Measurements from ENCODE around the gene GALNT18.

The GALNT18 gene

DNA sequence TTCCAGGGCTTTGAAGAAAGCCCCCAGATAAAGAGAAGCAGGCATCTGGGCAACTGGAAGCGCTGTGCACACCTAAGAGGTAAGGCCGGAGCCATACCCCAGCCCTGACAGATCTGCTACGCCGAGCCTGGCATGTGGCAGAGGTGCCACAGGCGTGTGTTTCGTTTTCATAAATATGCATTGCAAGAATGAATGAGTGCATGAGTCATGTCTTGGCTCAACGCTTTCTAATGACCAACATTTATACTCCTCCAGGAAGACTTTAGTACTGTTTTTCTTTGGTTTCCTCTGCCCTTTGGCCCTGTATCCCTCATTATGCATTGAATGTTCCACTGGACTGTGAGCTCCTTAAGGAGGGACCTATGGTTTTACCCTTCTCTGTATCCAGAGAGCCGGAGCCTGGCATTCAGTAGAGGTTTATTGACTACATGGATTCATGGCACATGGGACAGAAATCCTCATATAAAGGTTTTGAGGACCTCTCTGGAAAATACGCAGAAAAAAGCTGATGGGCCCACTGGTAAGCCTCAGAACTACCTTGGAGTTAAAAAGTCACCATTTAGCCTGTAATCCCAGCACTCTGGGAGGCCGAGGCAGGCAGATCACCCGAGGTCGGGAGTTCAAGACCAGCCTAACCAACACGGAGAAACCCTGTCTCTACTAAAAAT, 229.9 kb downstream of the GALNT18 start:
- Histone ChIP-seq H2AFZ (ENCODE audit: low read depth) (no peak overlapping the region), H3K4me3 (IDR thresholded peaks at IDR 0.05; ENCODE audit: insufficient read depth, low read depth, low read length) (no peak overlapping the region), H3K4me1 (ENCODE audit: low read depth, poor library complexity, severe bottlenecking) (peaks cover 6% of the 10 kb centered on the region), H3K27me3 (ENCODE audit: insufficient read depth, low read depth) (no peaks in the 10 kb centered on the region), H3K36me3 (ENCODE audit: insufficient read depth) (no peaks in the 10 kb centered on the region), H4K20me1 (ENCODE audit: insufficient read depth) (no peaks in the 10 kb centered on the region), H3K79me2 (ENCODE audit: insufficient read depth, low read depth) (no peaks in the 10 kb centered on the region), H3K27ac (no peak overlapping the region), H3K9ac (no peak overlapping the region), H3K4me2 (no peak overlapping the region)
- TF ChIP-seq, protein P1, sequence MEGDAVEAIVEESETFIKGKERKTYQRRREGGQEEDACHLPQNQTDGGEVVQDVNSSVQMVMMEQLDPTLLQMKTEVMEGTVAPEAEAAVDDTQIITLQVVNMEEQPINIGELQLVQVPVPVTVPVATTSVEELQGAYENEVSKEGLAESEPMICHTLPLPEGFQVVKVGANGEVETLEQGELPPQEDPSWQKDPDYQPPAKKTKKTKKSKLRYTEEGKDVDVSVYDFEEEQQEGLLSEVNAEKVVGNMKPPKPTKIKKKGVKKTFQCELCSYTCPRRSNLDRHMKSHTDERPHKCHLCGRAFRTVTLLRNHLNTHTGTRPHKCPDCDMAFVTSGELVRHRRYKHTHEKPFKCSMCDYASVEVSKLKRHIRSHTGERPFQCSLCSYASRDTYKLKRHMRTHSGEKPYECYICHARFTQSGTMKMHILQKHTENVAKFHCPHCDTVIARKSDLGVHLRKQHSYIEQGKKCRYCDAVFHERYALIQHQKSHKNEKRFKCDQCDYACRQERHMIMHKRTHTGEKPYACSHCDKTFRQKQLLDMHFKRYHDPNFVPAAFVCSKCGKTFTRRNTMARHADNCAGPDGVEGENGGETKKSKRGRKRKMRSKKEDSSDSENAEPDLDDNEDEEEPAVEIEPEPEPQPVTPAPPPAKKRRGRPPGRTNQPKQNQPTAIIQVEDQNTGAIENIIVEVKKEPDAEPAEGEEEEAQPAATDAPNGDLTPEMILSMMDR (conservative IDR thresholded peaks at IDR 0.05; ENCODE audit: low read depth, low read length): no peak

DNA sequence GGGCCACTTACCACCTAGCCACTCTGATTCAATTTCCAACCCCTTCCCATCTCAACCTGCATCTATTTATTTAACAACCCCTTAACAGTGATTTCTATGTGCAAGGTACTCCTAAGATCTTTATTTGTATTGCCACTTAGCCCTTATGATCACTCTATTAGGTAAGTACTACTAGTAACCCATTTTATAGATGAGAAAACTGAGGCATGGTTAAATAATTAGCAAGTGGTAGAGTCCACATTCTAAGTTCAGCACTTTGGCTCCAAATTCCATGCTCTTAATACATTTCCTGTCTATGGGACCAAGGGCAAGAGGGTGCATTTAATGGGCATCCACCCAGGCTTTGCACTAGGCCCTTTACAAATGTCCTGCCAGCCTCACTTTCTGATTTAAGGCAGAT, 230.6 kb downstream of the GALNT18 start:
- Histone ChIP-seq H3K79me2 (ENCODE audit: insufficient read depth, low read depth) (no peaks in the 10 kb centered on the region), H3K27me3 (ENCODE audit: insufficient read depth, low read depth) (no peaks in the 10 kb centered on the region), H3K4me1 (ENCODE audit: low read depth, poor library complexity, severe bottlenecking) (peaks cover 6% of the 10 kb centered on the region), H3K4me2 (no peak overlapping the region), H4K20me1 (ENCODE audit: insufficient read depth) (no peaks in the 10 kb centered on the region), H3K36me3 (ENCODE audit: insufficient read depth) (no peaks in the 10 kb centered on the region), H3K4me3 (IDR thresholded peaks at IDR 0.05; ENCODE audit: insufficient read depth, low read depth, low read length) (no peak overlapping the region), H3K9ac (no peak overlapping the region), H2AFZ (ENCODE audit: low read depth) (no peak overlapping the region), H3K27ac (no peak overlapping the region)
- TF ChIP-seq, protein P1 (conservative IDR thresholded peaks at IDR 0.05; ENCODE audit: low read depth, low read length): no peak

DNA sequence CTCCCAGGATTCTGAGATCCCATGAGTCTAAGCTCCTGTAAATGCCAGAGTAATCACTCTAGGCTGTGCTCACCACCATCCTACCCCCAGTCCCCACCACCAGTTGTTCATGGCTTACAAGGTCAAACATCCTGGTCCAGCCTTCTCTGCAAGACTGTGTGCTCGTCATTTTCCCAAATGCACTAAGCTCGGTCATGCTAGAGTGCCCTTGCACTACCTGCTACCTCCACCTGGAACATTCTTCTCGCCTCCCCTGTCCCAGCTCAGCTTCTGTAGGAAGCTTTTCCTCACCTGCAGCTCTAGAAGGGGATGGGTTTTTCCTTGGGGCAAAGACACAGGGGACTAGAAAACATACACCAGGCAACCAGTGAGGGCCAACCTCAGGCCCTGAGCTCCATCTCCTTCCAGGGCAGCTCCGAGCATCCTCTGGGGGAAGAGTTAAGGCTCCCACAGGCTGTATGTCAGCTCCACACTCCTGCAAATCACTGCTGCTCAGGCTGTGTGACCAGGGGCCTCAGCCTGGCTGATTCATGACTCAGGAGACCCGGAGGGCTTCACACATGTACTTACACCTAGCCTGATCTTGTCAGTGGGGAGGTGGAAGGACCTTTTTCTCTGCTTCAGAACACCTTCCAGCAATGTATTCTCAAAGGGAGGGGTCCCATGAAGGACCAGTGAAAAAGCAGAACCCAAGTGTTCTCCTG, 231.6 kb downstream of the GALNT18 start:
- H3K79me2 ChIP-seq (ENCODE audit: insufficient read depth, low read depth): no peaks in the 10 kb centered on the region
- no peak overlapping the region for H2AFZ ChIP-seq (ENCODE audit: low read depth)
- H3K9ac ChIP-seq: no peak overlapping the region
- H3K27ac ChIP-seq: no peak overlapping the region
- H3K4me2 ChIP-seq: no peak overlapping the region
- TF ChIP-seq, protein P1 (conservative IDR thresholded peaks at IDR 0.05; ENCODE audit: low read depth, low read length): no peak
- no peak overlapping the region for H3K4me3 ChIP-seq (IDR thresholded peaks at IDR 0.05; ENCODE audit: insufficient read depth, low read depth, low read length)
- H3K27me3 ChIP-seq (ENCODE audit: insufficient read depth, low read depth): no peaks in the 10 kb centered on the region
- no peaks in the 10 kb centered on the region for H4K20me1 ChIP-seq (ENCODE audit: insufficient read depth)
- H3K36me3 ChIP-seq (ENCODE audit: insufficient read depth): no peaks in the 10 kb centered on the region
- peaks cover 6% of the 10 kb centered on the region for H3K4me1 ChIP-seq (ENCODE audit: low read depth, poor library complexity, severe bottlenecking)

DNA sequence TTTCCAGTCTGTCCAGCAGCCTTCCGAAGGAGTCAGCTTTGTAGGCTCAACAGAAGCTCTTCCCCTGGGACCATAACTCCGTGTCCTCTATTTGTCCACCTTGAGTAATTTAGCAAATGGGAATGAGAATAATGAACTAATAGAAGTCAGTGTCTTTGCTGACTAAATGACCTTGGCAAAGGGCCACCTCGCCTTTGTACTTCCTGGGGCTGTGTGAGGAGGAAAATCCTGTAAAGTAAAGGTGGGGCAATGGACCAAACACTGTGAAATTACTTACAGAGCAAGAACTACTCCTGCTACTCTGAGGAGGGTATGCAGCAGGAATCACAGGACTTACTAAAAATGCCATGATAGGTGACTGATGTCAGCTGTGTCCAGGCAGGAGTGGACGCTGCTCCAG, 232.6 kb downstream of the GALNT18 start:
- H3K9ac ChIP-seq: no peak overlapping the region
- no peaks in the 10 kb centered on the region for H3K36me3 ChIP-seq (ENCODE audit: insufficient read depth)
- H4K20me1 ChIP-seq (ENCODE audit: insufficient read depth): no peaks in the 10 kb centered on the region
- no peak overlapping the region for H3K4me2 ChIP-seq
- no peak overlapping the region for H3K27ac ChIP-seq
- H3K4me3 ChIP-seq (IDR thresholded peaks at IDR 0.05; ENCODE audit: insufficient read depth, low read depth, low read length): no peak overlapping the region
- H3K4me1 ChIP-seq (ENCODE audit: low read depth, poor library complexity, severe bottlenecking): peaks cover 6% of the 10 kb centered on the region
- no peak overlapping the region for H2AFZ ChIP-seq (ENCODE audit: low read depth)
- TF ChIP-seq, protein P1 (conservative IDR thresholded peaks at IDR 0.05; ENCODE audit: low read depth, low read length): no peak
- H3K79me2 ChIP-seq (ENCODE audit: insufficient read depth, low read depth): no peaks in the 10 kb centered on the region
- H3K27me3 ChIP-seq (ENCODE audit: insufficient read depth, low read depth): no peaks in the 10 kb centered on the region

All from KMS-11 (cell line).